Erythroblast (primary cell): Measurements from ENCODE around the gene SPSB1.

ENCODE experiments used
- GATA1 ChIP-seq: IDR thresholded peaks from 2 replicates; pipeline ENCODE4 v1.6.1; 2011; ENCODE audit warnings: low read depth, mild to moderate bottlenecking, control low read depth, low read length, moderate library complexity
- POLR2A ChIP-seq: IDR thresholded peaks from 2 replicates; pipeline ENCODE4 v1.6.1; 2011; ENCODE audit warnings: mild to moderate bottlenecking, low read length

GRCh38 chr1:9321480-9321849 is 28.8 kb downstream of the SPSB1 start:
- no peak for TF ChIP-seq POLR2A
- no peak for TF ChIP-seq GATA1
